K562 (cell line): ENCODE data around the gene SMIM35. TPM values are rescaled to one million over a fixed set of nuclear protein-coding genes. Genes with fewer than 3 reads are reported as not detected.

Experiments
- polyA plus RNA-seq, 8 experiments: library from polyadenylated mRNA; depleted of rRNA in 4 of 8; stranded (reverse) in 5 of 8; unstranded in 3 of 8; fragments of >200 nt; fragmentation: Nextera tagmentation in 2 of 8; fragmentation: Illumina TruSeq in 1 of 8; extraction: Ambion mirVana in 2 of 8; extraction: Trizol in 1 of 8; gene quantifications; 2 replicates each; pipeline versions ENCODE4 v1.2.1 to v1.2.3, GENCODE V29; 2011 to 2014; ENCODE audit warnings: inconsistent platforms in 1 of 8, missing spikeins in 1 of 8
- total RNA-seq, 7 experiments: library from RNA; depleted of rRNA in 6 of 7; stranded (reverse); fragments of >200 nt in 6 of 7; fragmentation: Illumina TruSeq in 2 of 7; extraction: Trizol in 2 of 7; gene quantifications; 2 replicates each; pipeline versions ENCODE4 v1.2.1 to v1.2.3, GENCODE V29; 2011 to 2021; ENCODE audit warnings: low replicate concordance in 1 of 7
- TF ChIP-seq, protein P1 (sequence below): fragments of 250-450 bp; sonication (Bioruptor Pico); IDR thresholded peaks from 2 replicates; pipeline ENCODE4 v1.8.0; 2021; ENCODE audit warnings: mild to moderate bottlenecking, moderate library complexity
- TF ChIP-seq, protein P2 (sequence below): fragments of 450-650 bp; IDR thresholded peaks from 2 replicates; pipeline ENCODE4 v1.6.1; 2016; ENCODE audit warnings: mild to moderate bottlenecking, moderate library complexity
- TF ChIP-seq, protein P3 (sequence below): fragments of 250-450 bp; sonication (Bioruptor Pico); IDR thresholded peaks from 2 replicates; pipeline ENCODE4 v1.5.0; 2021; ENCODE audit warnings: mild to moderate bottlenecking, moderate library complexity

The SMIM35 gene
- total and polyA plus RNA-seq, 9 of the 15 experiments (the other 6 are each of a cell fraction or from before 2014, with no cell fraction given): 0.03 TPM; not detected in 7

DNA sequence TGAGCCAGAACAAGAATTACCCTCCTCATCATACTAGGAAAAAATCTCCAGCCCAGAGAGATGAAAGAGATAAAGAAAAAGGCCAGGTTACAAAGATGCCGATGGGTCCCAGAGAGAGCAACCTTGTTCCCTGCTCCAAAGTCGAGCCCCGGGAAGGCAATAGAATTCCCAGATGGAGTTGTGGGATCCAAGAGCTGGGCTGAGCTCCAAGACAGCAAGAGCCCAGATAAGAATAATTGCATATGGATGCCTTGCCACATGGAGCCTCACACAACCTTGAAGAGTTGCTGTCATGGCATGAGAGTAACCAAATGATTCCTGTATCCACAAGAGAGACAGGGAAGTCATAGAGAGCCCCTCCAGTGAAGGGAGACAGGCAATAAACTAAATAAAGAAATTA is 69.7 kb downstream of the SMIM35 start (continued):
- TF ChIP-seq, protein P1, sequence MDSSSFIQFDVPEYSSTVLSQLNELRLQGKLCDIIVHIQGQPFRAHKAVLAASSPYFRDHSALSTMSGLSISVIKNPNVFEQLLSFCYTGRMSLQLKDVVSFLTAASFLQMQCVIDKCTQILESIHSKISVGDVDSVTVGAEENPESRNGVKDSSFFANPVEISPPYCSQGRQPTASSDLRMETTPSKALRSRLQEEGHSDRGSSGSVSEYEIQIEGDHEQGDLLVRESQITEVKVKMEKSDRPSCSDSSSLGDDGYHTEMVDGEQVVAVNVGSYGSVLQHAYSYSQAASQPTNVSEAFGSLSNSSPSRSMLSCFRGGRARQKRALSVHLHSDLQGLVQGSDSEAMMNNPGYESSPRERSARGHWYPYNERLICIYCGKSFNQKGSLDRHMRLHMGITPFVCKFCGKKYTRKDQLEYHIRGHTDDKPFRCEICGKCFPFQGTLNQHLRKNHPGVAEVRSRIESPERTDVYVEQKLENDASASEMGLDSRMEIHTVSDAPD (CRISPR knock-in tag): no peak
- TF ChIP-seq, protein P2, sequence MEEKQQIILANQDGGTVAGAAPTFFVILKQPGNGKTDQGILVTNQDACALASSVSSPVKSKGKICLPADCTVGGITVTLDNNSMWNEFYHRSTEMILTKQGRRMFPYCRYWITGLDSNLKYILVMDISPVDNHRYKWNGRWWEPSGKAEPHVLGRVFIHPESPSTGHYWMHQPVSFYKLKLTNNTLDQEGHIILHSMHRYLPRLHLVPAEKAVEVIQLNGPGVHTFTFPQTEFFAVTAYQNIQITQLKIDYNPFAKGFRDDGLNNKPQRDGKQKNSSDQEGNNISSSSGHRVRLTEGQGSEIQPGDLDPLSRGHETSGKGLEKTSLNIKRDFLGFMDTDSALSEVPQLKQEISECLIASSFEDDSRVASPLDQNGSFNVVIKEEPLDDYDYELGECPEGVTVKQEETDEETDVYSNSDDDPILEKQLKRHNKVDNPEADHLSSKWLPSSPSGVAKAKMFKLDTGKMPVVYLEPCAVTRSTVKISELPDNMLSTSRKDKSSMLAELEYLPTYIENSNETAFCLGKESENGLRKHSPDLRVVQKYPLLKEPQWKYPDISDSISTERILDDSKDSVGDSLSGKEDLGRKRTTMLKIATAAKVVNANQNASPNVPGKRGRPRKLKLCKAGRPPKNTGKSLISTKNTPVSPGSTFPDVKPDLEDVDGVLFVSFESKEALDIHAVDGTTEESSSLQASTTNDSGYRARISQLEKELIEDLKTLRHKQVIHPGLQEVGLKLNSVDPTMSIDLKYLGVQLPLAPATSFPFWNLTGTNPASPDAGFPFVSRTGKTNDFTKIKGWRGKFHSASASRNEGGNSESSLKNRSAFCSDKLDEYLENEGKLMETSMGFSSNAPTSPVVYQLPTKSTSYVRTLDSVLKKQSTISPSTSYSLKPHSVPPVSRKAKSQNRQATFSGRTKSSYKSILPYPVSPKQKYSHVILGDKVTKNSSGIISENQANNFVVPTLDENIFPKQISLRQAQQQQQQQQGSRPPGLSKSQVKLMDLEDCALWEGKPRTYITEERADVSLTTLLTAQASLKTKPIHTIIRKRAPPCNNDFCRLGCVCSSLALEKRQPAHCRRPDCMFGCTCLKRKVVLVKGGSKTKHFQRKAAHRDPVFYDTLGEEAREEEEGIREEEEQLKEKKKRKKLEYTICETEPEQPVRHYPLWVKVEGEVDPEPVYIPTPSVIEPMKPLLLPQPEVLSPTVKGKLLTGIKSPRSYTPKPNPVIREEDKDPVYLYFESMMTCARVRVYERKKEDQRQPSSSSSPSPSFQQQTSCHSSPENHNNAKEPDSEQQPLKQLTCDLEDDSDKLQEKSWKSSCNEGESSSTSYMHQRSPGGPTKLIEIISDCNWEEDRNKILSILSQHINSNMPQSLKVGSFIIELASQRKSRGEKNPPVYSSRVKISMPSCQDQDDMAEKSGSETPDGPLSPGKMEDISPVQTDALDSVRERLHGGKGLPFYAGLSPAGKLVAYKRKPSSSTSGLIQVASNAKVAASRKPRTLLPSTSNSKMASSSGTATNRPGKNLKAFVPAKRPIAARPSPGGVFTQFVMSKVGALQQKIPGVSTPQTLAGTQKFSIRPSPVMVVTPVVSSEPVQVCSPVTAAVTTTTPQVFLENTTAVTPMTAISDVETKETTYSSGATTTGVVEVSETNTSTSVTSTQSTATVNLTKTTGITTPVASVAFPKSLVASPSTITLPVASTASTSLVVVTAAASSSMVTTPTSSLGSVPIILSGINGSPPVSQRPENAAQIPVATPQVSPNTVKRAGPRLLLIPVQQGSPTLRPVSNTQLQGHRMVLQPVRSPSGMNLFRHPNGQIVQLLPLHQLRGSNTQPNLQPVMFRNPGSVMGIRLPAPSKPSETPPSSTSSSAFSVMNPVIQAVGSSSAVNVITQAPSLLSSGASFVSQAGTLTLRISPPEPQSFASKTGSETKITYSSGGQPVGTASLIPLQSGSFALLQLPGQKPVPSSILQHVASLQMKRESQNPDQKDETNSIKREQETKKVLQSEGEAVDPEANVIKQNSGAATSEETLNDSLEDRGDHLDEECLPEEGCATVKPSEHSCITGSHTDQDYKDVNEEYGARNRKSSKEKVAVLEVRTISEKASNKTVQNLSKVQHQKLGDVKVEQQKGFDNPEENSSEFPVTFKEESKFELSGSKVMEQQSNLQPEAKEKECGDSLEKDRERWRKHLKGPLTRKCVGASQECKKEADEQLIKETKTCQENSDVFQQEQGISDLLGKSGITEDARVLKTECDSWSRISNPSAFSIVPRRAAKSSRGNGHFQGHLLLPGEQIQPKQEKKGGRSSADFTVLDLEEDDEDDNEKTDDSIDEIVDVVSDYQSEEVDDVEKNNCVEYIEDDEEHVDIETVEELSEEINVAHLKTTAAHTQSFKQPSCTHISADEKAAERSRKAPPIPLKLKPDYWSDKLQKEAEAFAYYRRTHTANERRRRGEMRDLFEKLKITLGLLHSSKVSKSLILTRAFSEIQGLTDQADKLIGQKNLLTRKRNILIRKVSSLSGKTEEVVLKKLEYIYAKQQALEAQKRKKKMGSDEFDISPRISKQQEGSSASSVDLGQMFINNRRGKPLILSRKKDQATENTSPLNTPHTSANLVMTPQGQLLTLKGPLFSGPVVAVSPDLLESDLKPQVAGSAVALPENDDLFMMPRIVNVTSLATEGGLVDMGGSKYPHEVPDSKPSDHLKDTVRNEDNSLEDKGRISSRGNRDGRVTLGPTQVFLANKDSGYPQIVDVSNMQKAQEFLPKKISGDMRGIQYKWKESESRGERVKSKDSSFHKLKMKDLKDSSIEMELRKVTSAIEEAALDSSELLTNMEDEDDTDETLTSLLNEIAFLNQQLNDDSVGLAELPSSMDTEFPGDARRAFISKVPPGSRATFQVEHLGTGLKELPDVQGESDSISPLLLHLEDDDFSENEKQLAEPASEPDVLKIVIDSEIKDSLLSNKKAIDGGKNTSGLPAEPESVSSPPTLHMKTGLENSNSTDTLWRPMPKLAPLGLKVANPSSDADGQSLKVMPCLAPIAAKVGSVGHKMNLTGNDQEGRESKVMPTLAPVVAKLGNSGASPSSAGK: no peak
- TF ChIP-seq, protein P3, sequence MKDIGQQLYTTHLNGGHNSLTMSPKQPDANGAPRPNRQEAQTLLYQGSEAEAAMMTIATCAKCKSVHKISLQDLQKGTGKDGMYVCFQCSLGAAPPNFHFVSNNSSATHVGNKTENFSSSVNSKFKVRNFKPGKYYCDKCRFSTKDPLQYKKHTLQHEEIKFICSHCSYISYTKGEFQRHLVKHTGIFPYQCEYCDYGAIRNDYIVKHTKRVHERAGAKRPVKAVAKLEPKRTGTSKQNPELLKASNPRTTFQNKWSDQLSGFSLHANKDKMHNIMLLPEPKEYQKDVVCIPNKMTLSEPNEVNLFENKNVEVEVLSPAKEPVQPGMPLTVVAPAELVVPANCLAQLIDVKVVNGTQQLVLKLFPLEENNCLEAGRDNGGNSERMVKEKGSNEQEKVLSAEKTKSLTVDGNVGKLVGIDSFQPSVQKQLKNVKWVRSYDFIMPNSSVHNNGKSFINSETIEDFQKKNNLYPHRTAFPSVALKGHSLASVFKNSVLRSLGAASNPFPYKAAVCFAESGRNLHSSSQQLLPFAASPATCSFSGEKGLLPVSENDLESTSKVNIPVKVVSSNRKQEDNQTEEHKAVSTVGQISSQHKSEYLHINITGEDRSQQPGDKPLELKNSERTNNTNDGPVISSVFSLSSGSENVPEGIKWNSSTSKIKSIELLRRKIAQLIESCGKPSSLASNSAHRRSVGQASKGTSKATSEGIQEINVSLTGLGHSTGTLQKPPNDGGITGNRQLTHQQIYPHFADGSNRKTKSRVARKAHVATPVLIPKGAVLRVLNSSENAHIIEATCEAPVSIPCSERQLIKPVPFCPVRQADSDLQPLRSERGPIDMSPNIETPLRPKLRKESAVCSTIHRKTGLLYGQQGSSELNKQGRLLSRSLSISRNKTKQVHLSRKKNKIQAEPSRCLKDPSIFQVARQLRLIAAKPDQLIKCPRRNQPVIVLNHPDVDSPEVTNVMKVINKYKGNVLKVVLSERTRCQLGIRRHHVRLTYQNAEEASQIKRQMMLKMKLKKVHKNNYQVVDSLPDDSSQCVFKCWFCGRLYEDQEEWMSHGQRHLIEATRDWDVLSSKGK (CRISPR knock-in tag): no peak
